ENCODE data around the gene OR4D2.
"Not testable (repeated sequence)": the region's sequence is repeated elsewhere in the genome, so short reads cannot be mapped to it uniquely, and the experiment has no call there.

OR4D2 gene

DNA sequence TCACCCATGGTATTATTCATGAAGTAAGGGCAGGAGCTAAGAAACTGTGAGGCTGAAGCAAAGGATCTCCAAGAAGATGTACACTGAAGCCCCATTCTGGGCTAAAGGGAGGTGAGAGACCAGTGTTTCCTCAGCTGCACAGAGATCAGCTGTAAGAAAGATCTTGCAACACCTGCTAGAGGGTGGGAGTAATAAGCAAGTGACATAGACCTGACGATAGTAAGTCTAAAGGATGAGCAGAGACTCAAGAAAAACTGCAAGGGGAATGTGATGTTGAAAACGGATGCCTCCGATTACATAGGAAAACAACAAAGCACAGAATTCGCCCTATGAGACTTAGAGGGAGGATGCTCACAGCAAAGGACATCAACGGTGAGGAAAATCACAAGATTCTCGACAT lies at the start of gene OR4D2:
OR4D2 (plus strand) TSS at position 301 of the 400 bp plus-strand sequence. CDS start 2,674 bp downstream, outside the sequence.
- DNase-seq: no peak

DNA sequence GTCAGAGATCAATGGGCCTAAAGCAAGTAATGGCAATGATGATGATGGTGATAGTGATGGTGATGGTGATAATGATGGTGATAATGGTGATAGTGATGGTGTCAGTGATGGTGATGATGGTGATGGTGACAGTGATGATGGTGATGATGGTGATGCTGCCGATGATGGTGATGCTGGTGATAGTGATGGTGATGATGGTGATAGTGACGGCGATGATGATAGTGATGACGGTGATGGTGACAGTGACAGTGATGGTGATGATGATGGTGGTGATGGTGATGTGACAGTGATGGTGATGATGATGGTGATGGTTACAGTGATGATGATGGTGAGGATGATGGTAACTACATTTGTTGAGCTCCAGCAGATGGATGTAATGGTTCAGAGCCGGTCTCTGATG lies 49.4 kb upstream of the OR4D2 start:
- DNase-seq: no peak

- DNase-seq: no peak
Measured at GRCh38 chr17:58119491-58119890, 47.3 kb upstream of the OR4D2 start.

- DNase-seq: peak; percentile 31
Measured at GRCh38 chr17:58120195-58120822, 46.5 kb upstream of the OR4D2 start.

DNA sequence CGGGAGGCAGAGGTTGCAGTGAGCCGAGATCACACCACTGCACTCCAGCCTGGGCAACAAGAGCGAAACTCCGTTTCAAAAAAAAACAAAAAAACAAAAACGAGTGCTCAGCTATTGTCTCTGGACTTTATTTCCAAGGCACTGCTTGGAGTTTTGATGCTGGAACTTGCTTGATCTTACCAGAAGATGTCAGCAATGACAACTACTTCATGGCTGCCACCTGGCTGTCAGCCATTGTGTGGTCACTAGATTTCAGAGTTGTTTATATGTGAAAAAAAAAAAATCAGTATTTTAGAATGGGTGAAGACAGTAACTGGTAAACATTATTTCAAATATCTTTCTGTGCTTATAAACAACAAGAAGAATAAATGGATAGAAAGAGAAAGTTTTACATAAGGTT lies 44.9 kb upstream of the OR4D2 start:
- DNase-seq: no peak

DNA sequence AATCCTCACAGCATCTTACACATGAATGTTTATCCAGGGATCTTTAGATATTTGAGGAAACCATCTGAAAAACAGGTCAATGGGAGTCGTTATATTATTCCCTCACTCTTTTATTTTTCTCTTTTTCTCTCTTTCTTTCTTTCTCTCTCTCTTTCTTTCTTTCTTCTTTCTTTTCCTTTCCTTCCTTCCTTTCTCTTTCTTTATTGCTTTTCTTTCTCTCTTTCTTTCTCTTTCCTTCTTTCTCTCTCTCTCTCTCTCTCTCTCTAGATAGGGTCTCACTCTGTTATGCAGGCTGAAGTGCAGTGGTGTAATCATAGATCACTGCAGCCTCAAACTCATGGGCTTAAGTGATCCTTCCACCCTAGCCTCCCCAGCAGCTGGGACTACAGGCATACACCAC lies 38.9 kb upstream of the OR4D2 start:
- DNase-seq: no peak

- not testable (repeated sequence) for DNase-seq
Measured at GRCh38 chr17:58132697-58133096, 34.1 kb upstream of the OR4D2 start.

DNA sequence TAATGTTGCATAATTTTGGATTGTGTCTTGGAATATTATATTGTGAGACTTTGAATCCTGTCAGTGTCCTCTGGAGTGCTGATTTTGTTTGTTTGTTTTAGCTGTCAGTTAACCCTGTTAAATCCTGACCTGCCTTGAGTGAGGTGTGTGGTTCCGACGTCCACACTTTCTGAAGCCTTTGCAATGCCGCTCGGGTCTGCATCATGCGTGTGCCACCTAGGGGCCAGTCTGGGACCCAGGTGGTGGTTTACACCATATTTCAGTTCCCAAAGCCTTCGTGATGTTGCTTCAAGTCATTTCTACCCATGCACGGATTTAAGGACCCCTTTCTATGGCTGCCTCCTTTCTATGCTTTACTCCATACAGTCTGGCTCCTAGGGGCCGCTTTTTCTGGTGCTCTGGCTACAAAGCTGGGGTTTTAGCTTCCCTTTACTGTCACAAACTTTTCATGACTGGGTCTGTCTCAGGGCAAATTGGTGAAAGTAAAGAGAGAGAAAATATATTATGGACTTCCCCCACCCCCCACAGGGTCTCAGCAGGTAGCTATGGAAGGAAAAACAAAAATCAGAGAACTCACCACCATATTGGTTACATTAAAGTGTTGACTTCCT lies 30.0 kb upstream of the OR4D2 start:
- DNase-seq: no peak

DNA sequence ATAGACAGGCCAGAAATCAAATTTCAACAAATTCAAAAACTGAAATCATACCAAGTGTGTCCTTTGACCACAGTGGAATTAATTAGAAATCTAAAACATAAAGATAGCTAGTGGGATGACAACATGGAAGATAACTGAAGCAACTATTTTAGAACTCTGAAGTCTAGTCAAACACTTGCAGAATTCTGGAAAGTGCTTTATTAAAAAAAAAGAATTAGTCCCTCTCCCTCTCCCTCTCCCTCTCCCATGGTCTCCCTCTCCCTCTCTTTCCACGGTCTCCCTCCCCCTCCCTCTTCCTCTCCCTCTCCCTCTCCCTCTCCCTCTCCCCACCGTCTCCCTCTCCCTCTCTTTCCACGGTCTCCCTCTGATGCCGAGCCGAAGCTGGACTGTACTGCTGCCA lies 25.3 kb upstream of the OR4D2 start:
- DNase-seq: no peak

DNA sequence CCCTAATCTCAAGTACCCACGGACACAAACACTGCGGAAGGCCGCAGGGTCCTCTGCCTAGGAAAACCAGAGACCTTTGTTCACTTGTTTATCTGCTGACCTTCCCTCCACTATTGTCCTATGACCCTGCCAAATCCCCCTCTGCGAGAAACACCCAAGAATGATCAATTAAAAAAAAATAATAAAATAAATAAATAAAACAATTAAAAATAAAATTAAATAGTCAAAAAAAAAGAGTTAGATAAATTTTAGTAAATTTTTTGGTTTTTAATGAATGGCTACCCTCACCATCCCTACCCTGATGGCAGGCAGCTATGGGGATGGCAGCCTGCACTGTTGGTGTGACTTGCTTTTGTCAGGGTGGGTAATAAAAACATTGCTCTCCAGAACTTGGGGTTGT lies 23.4 kb upstream of the OR4D2 start:
- DNase-seq: not testable (repeated sequence)

DNA sequence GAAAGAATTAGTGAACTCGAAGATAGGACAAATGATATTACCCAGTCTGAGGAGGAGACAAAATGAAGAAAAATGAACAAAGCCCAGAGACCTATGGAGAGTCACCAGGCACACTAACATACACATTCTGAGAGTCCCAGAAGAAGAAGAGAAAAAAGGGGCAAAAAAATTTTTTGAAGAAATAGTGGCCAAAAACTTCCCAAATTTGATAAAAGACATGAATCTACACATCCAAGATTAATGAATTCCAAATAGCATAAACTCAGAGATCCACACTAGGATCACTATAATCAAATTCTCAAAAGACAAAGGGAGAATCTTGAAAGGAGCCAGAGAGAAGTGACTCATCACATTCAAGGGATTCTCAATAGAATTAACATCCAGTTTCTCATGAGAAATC lies 22.0 kb upstream of the OR4D2 start:
- DNase-seq: no peak

DNA sequence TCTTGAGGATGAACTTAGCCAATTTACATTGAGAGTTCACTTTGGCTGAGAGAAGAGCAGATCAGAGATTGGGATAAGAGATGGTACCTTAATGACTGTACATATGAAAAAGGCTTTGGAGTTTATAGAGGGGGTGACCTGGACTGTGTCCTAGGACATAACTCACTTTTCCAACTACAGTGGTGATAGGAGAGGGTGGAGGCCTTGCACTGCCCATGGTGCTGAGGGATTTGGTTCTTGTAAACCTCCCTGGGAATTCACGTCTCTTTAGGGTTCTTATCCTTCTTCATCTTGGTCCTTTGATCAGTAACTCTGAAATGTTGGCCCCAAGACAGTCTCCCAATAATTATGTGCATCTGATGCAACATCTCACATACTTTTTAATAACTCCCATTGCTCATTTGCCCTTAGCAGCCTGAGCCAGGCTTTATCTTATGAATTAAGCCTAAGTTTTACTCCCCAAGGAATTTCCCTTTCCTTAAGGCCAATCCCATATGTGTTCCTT lies 18.8 kb upstream of the OR4D2 start, which contains the start of gene OR4D1:
OR4D1 (plus strand) TSS at position 455 of the 505 bp plus-strand sequence. CDS start 6,770 bp downstream, outside the sequence.
- DNase-seq: no peak

DNA sequence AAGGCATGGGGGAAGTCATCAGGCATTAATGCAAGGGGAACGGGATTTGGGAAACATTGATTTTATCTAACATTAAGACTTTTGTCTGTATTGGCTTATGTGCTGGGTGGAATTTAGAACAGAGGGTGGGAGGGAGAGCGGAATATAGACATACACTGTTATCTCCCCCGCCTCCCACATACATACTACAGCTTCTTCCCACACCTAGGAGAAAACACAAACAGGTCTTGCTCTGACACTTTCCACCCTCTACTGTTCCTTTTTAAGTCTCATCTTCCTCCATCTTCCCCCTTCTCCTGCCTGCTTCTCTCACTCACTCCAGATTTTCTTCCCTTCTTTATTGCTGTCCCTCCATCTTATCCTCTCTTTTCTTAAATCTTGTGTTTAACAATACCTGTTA lies 18.2 kb upstream of the OR4D2 start:
- no peak for DNase-seq

DNA sequence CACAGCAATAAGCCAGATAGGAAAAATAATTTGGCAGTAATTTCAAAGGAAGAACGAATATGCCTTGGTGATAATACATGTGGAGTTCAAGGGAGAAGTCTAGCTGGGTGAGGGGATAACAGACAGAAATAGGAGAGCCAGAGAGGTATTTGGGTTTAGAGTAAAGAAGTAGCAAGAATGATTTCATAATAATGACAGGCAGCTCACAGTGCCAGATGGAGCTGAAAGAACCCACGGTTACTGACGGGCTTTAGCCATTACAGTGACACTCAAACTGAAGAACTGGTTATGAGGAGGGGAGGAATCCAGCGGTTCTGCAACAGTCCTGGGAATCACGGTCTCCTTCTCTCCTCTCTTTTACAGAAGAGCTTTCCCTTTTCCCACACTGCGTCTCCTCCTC lies 16.4 kb upstream of the OR4D2 start:
- no peak for DNase-seq

- no peak for DNase-seq
Measured at GRCh38 chr17:58153046-58153445, 13.7 kb upstream of the OR4D2 start.

- DNase-seq: no peak
Measured at GRCh38 chr17:58153671-58154070, 13.1 kb upstream of the OR4D2 start.

- peak; percentile 64 for DNase-seq
Measured at GRCh38 chr17:58156839-58157803, 9.7 kb upstream of the OR4D2 start.

GRCh38 chr17:58158181-58158580 lies 8.6 kb upstream of the OR4D2 start:
- DNase-seq: no peak

- no peak for DNase-seq
Measured at GRCh38 chr17:58161566-58161965, 5.2 kb upstream of the OR4D2 start.

- DNase-seq: no peak
Measured at GRCh38 chr17:58165981-58166380, 801 bp upstream of the OR4D2 start.

- DNase-seq: no peak
Measured at GRCh38 chr17:58170622-58171021, 3.8 kb downstream of the OR4D2 start.

DNA sequence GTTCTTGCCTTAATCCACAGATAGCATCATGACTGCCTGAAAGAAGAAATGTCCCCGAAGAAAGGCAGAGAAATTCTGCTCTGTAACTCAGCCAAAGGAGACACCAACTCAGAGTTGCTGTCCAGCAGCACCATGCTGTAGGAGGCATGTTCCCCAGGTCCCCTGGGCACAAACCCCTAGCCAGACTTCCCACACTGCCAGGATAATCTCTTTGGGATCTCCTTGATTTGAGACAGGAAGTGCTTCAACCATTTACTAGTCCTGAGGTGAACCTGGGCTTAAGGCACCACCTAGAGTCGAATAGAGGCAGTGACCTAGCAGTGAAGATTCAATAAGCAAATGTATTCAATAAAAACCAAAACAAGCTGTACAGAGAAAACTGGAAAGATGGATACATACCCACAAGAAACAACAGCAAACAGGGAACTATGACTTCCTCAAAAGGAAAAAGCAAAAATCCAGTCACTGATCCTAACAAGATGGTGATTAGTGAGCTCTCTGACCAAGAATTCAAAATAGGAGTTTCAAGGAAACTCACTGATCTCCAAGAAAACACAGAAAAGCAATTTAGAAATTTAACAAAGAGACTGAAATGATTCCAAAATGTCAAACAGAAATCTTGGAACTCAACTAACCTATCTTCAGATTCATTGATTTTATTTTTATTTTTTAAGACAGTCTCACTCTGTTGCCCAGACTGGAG lies 5.7 kb downstream of the OR4D2 start:
- DNase-seq: peak; percentile 38

DNA sequence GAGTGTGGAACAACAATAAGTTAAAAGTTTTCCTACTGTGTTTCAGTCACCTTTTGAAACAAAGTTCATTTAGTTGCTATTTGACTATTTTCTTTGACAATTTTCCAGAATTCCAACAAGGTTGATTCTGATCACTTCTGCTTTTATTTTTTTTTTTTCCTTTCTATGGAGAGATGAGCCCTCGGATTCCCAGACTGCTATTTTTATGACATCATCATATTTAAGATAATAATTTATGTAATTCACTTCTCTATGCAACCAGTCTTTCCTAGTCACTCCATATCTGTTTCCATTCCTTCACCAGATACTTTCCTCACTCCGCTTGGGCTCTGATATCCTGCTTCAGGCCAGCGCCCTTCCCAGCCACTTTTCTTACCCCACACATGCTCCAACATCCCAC lies 8.1 kb downstream of the OR4D2 start:
- DNase-seq: no peak

All from activated naive CD4-positive, alpha-beta T cell treated with anti-CD3 and anti-CD28 coated beads, Interleukin-2, amount 50 U/mL, for 16 hours (primary cell).